ENCODE results near the gene NEMP1.
A peak's percentile ranks its signal among the peaks of the same experiment; 100 is the strongest.
"Not testable (repeated sequence)": the region's sequence is repeated elsewhere in the genome, so short reads cannot be mapped to it uniquely, and the experiment has no call there.

The NEMP1 gene

GRCh38 chr12:57078519-57079404 lies at the start of gene NEMP1:
NEMP1 (minus strand) TSS chr12:57078791; CDS start chr12:57078745, 46 bp downstream.
- peak; percentile 92 for DNase-seq

GRCh38 chr12:57127726-57128518 lies 49.3 kb upstream of the NEMP1 start, which contains the start of gene LRP1:
LRP1 (plus strand) TSS chr12:57128483; CDS start chr12:57128965, 482 bp downstream.
- DNase-seq = peak; percentile 73

GRCh38 chr12:57127101-57127725 lies 48.6 kb upstream of the NEMP1 start:
- peak; percentile 54 for DNase-seq

- no peak for DNase-seq
These were observed 48.0 kb upstream of the NEMP1 start for GRCh38 chr12:57126561-57126960.

DNA sequence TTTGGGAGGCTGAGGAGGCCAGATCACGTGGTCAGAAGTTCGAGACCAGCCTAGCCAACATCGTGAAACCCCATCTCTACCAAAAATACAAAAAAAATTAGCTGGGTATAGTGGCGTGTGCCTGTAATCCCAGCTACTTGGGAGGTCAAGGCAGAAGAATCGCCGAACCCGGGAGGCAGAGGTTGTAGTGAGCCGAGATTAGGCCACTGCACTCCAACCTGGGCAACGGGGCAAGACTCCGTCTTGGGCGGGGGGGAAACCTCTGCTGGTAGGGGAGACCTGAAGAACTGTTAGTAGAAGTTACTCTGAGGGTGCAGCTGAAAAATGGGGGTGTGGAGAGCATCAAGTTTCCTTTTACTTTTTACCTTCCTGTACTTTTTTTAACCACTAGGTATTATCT lies 47.5 kb upstream of the NEMP1 start:
- DNase-seq = no peak

- DNase-seq = peak; percentile 53
These were observed 45.8 kb upstream of the NEMP1 start for GRCh38 chr12:57124261-57124877.

GRCh38 chr12:57123813-57124212 lies 45.2 kb upstream of the NEMP1 start:
- DNase-seq = no peak

- not testable (repeated sequence) for DNase-seq
These were observed 42.1 kb upstream of the NEMP1 start for GRCh38 chr12:57120718-57121117.

DNA sequence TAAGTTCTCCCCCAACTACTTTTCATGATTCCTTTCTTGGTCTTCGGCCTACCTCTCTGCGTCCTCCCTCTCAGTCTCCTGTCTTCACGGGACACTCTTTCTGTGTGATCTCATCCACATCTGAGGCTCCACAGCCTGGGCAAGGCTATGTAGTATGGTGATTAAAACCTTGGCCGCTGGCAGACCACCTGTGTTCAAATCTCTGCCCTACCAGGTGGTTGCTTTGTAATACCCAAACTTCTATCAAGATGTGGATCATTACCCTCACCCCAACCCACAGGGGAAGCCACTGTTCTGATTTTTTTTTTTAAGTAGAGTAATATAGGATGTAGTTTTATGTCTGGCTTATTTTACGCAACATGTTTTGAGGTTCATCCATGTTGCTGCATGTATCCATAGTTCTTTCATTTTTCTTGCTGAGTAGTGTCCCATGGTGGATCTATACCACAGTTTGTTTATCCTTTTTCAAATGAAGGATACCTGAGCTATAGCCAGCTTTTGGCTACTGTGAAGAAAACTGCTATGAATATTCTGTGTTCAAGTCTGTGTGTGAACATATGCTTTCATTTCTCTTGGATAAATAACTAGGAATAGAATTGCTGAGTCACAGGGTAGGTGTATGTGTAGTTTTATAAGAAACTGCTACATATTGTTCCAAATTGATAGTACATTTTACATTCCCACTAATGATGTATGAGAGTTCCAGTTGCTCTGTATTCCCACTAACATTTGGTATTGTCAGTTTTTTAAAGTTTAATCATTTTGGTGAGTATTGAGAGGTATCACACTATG lies 40.9 kb upstream of the NEMP1 start:
- DNase-seq = no peak

DNA sequence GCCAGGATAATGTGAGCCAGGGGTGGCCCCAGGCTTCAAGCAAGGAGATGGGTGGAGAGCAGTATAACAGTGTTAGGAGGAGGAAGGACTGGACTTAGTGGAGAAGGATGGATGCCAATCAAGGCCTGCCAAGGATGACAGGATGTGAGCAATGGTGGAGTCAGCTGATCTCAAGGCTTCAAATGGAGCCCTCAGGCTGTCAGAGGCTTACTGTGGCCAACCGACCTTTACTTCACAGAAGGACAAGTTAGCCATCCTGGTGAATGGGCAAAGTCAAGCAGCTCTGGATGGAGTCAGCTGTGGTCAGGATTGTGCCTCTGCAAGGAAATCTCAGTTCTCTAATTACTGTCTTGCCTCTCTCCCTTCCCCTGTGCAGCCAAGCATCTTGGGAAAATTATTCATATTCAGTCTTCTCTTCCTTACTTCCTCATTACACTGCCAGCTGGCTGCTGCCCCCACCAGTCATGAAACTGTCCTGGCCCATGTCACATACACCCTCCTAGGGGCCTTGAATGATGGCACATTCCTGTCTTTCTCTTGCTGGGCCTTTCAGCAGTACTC lies 40.2 kb upstream of the NEMP1 start:
- DNase-seq = no peak

GRCh38 chr12:57116580-57117281 lies 38.1 kb upstream of the NEMP1 start:
- DNase-seq = no peak

DNA sequence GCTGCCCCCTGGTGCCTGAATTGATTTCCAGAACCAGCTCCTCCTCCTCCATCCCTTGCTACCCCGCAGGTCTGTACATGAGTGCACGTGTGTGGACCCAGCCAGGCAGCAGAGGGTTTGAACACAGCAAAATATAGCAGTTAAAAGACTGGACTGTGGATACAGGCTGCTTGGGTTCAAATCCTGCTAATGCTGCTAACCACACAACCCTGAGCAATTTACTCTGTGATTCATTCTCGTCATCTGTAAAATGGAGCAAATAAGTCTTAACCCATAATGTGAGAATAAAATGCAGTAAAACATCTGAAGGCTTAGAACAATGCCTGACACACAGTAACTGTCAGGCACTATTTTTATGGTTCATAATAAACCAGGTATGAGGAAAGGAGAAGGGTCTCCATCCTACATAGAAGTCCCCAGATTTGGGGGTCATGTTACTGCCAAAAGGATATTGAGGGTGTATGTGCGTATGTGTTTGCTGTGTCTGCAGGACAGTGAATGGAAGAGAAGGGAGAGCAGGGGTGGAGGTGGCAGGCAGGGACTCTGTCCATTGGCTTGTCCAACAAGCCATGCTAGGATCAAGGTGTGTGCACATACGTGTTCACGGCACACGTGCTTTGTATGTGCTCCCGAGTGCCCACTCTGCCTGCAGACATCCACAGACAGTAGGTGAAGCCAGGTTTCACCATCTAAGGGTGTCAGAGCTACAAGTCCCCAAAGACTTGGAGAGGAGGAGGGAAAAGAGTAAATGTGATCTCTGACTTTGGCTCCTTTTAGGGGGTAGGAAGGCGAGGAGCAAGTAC lies 34.1 kb upstream of the NEMP1 start:
- DNase-seq = no peak

- peak; percentile 73 for DNase-seq
These were observed 32.6 kb upstream of the NEMP1 start, which contains the start of gene STAT6 for GRCh38 chr12:57111031-57111734. STAT6 (minus strand) TSS chr12:57111362; CDS start chr12:57108278, 3,084 bp downstream.

DNA sequence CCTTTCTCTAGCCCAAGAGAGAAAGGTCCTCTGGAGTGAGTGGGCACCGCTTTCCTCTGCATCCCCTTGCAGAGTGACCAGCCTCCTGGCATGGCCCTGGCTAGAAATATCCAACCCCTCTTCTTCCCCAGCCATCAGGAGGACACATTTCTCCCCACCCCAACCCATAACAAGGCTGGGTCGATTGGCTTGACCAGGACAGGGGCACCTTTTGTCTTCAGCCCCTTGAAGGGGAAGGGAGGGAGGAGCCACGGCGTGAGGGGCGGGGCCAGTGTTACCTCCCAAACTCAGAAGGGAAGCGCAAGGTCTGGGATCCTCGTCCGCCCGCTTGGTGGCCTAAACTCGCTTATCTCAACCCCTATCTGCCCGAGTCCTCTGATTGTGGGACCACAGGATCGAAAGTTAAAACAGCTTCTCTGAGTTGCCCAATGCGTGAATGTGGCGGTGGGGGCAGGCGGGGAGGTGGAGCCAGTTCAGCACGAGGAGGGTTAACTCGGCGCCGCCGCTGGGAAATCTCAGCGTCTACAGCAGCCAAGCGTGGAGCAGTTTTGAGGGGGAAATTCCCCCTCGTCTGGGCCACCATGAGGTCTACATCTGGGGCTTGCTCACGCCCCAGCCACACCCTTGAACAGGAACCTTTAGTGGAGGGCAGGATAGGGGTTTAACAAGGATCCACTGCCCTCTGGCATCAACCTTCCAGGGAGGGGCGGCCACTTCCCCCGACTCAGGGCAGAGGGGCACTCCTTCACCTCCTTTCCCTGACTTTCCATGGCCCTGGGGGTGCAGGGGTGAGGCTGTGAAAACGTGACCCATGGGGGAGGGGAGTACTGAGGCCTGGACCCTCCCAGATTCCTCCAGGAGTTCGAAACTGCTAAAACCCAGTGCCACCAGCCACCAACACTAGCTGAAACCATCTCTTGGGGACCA lies 31.8 kb upstream of the NEMP1 start:
- DNase-seq = peak; percentile 64

- DNase-seq = no peak
These were observed 30.9 kb upstream of the NEMP1 start for GRCh38 chr12:57109207-57110103.

GRCh38 chr12:57107456-57108155 lies 29.0 kb upstream of the NEMP1 start:
- DNase-seq = no peak
